GM12892 (cell line): ENCODE data around the gene ATP2B2.

Experiments
- POLR2A ChIP-seq: IDR thresholded peaks from 2 replicates; pipeline ENCODE4 v1.6.1; 2011; ENCODE audit warnings: low read depth, low read length, control low read depth
- POLR2AphosphoS5 ChIP-seq: IDR thresholded peaks from 2 replicates; pipeline ENCODE4 v1.6.1; 2011; ENCODE audit warnings: low read depth, low read length, control low read depth

DNA sequence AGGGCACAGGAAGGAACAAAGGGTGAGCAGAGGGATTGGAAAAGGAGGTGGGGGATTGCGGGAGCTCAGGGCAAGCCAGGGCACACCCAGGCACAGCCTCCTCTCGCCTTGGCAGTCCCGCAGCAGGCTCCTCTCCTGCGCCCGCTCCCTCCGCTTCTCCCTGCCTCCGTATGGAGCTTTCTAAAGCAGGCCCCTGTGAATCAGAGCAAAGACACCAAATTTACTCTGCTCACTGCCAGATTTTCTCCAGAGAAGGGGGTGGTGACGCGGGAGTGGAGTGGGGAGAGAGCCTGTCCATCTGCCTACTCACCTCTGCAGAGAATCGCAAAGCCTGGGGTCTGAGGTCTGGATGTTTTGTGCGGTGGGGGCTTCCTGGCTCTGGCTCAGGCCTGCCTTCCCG is 20.0 kb downstream of the ATP2B2 start:
- TF ChIP-seq POLR2A = no peak
- TF ChIP-seq POLR2AphosphoS5 = no peak
